Suprapubic skin (tissue), 4 donors: Measurements from ENCODE around the gene ZDHHC19.

Experiments
- POLR2A ChIP-seq, 2 donors: fragments of 450-650 bp; IDR thresholded peaks; one replicate each; pipeline ENCODE4 v1.6.1; 2017; ENCODE audit warnings: antibody characterized with exemption in 2 of 2, mild to moderate bottlenecking in 2 of 2, moderate library complexity in 2 of 2
- POLR2AphosphoS5 ChIP-seq, 3 donors: sonication (generic); formaldehyde crosslinking; IDR thresholded peaks; one replicate each; pipeline ENCODE4 v1.6.1; 2017; ENCODE audit warnings: antibody characterized with exemption in 3 of 3
- TF ChIP-seq, protein P1 (sequence below), 2 donors: fragments of 200-600 bp in 1 of 2; fragments of 450-650 bp in 1 of 2; sonication (generic) in 1 of 2; IDR thresholded peaks; one replicate each; pipeline ENCODE4 v1.5.1; 2016 to 2019; ENCODE audit warnings: antibody characterized with exemption in 2 of 2, mild to moderate bottlenecking in 1 of 2, moderate library complexity in 1 of 2

DNA sequence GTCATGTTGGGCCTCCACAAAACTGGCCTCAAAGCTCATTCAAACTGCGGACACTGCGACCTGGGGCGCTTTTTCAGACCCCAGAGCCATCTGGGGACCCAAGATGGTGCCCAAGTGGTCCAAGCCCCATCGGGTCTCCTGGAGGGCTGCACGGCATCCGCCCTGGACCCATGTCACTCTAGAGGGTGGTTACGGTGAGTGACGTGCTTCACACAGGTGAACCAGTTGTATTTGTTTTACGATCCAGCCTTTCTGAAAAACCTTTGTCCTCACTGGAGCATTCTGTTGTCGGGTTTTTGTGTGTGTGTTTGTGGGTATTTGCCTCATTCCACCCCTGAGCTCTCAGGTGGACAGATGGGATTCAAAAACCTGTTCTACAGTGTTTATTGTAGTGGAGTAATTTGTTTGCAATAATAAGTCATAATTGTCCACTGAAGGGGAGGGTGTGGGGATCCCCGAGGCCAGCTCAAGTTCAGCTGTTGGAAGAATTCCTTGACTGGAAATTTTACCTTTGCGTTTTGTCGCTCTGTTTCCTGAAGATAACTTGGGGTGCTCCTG is 7.0 kb upstream of the ZDHHC19 start:
- TF ChIP-seq POLR2AphosphoS5 (IDR thresholded peaks at IDR 0.05) (no peak), POLR2A (IDR thresholded peaks at IDR 0.05) (no peak)
- TF ChIP-seq, protein P1, sequence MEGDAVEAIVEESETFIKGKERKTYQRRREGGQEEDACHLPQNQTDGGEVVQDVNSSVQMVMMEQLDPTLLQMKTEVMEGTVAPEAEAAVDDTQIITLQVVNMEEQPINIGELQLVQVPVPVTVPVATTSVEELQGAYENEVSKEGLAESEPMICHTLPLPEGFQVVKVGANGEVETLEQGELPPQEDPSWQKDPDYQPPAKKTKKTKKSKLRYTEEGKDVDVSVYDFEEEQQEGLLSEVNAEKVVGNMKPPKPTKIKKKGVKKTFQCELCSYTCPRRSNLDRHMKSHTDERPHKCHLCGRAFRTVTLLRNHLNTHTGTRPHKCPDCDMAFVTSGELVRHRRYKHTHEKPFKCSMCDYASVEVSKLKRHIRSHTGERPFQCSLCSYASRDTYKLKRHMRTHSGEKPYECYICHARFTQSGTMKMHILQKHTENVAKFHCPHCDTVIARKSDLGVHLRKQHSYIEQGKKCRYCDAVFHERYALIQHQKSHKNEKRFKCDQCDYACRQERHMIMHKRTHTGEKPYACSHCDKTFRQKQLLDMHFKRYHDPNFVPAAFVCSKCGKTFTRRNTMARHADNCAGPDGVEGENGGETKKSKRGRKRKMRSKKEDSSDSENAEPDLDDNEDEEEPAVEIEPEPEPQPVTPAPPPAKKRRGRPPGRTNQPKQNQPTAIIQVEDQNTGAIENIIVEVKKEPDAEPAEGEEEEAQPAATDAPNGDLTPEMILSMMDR (IDR thresholded peaks at IDR 0.05) = no peak
